Activated naive CD8-positive, alpha-beta T cell treated with anti-CD3 and anti-CD28 coated beads for 36 hours (primary cell): ENCODE results near the gene RNF32. TPM values are rescaled to one million over a fixed set of nuclear protein-coding genes. Genes with fewer than 3 reads are reported as not detected.
"Not testable (repeated sequence)": the region's sequence is repeated elsewhere in the genome, so short reads cannot be mapped to it uniquely, and the experiment has no call there.

Experiments
- DNase-seq: peaks from one replicate; pipeline ENCODE4 v3.0.0; 2021
- H3K27ac Mint-ChIP-seq: one replicate; pipeline ENCODE4 v1.8.0; 2022; ENCODE audit warnings: mild to moderate bottlenecking, moderate library complexity, mixed read lengths
- H3K27me3 Mint-ChIP-seq: one replicate; pipeline ENCODE4 v1.8.0; 2022; ENCODE audit warnings: mild to moderate bottlenecking, mixed read lengths
- H3K36me3 Mint-ChIP-seq: one replicate; pipeline ENCODE4 v1.8.0; 2021; ENCODE audit warnings: mild to moderate bottlenecking, mixed read lengths
- H3K4me1 Mint-ChIP-seq: one replicate; pipeline ENCODE4 v1.8.0; 2021; ENCODE audit warnings: mixed read lengths
- H3K4me3 Mint-ChIP-seq: one replicate; pipeline ENCODE4 v1.8.0; 2022; ENCODE audit warnings: mild to moderate bottlenecking, moderate library complexity, mixed read lengths
- H3K9me3 Mint-ChIP-seq: one replicate; pipeline ENCODE4 v1.8.0; 2022; ENCODE audit warnings: mixed read lengths
- total RNA-seq, 2 experiments: library from RNA; stranded (reverse); gene quantifications; one replicate each; pipeline ENCODE4 v1.2.3, GENCODE V29; 2021

RNF32 gene
- total RNA-seq, 2 experiments from 2014 or later = 0.62 to 0.66 TPM

GRCh38 chr7:156669035-156669828 is 28.7 kb downstream of the RNF32 start:
- no peaks in the 10 kb centered on the region for H3K4me1 Mint-ChIP-seq
- DNase-seq = no peak
- no peaks in the 10 kb centered on the region for H3K36me3 Mint-ChIP-seq
- H3K27ac Mint-ChIP-seq = no peak overlapping the region
- H3K4me3 Mint-ChIP-seq = no peak overlapping the region
- H3K9me3 Mint-ChIP-seq = no peaks in the 10 kb centered on the region
- H3K27me3 Mint-ChIP-seq = no peaks in the 10 kb centered on the region

DNA sequence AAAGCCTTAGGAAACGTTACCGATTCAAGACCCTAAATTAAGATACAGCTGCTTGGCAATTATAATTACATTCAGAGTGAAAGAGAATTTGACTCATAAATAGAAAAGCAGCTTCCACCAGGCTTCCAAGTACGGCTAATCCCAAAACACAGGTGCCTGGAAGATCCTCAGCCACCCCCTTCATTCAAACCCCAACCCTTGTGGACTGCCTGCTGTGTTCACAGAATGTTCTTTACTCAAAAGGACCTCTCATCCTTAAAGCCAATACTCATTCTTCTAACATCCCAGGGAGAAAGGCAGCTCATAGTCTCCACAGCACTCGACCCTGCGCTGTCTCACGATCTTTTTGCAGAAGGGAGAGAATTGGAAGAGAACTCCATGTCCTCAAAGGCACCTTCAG is 32.9 kb downstream of the RNF32 start:
- DNase-seq = no peak
- Mint-ChIP-seq H3K4me1 (no peaks in the 10 kb centered on the region), H3K9me3 (no peaks in the 10 kb centered on the region), H3K27ac (no peak overlapping the region), H3K36me3 (peaks cover 8% of the 10 kb centered on the region), H3K27me3 (no peaks in the 10 kb centered on the region), H3K4me3 (no peak overlapping the region)

- no peak overlapping the region for H3K27ac Mint-ChIP-seq
- no peaks in the 10 kb centered on the region for H3K4me1 Mint-ChIP-seq
- peaks cover 8% of the 10 kb centered on the region for H3K36me3 Mint-ChIP-seq
- DNase-seq = no peak
- no peaks in the 10 kb centered on the region for H3K9me3 Mint-ChIP-seq
- no peaks in the 10 kb centered on the region for H3K27me3 Mint-ChIP-seq
- no peak overlapping the region for H3K4me3 Mint-ChIP-seq
Measured at GRCh38 chr7:156673902-156674301, 33.3 kb downstream of the RNF32 start.

GRCh38 chr7:156675721-156676120 is 35.1 kb downstream of the RNF32 start:
- H3K27ac Mint-ChIP-seq = no peak overlapping the region
- no peak overlapping the region for H3K4me3 Mint-ChIP-seq

GRCh38 chr7:156676263-156676662 is 35.7 kb downstream of the RNF32 start:
- no peaks in the 10 kb centered on the region for H3K9me3 Mint-ChIP-seq
- no peak overlapping the region for H3K27ac Mint-ChIP-seq
- no peaks in the 10 kb centered on the region for H3K4me1 Mint-ChIP-seq
- H3K4me3 Mint-ChIP-seq = no peak overlapping the region
- DNase-seq = no peak
- H3K36me3 Mint-ChIP-seq = peaks cover 8% of the 10 kb centered on the region
- H3K27me3 Mint-ChIP-seq = no peaks in the 10 kb centered on the region

More at GRCh38 chr7:156675721-156676120, 35.1 kb downstream of the RNF32 start:
- Mint-ChIP-seq H3K4me1 (no peaks in the 10 kb centered on the region), H3K36me3 (peaks cover 8% of the 10 kb centered on the region), H3K27me3 (no peaks in the 10 kb centered on the region), H3K9me3 (no peaks in the 10 kb centered on the region)
- no peak for DNase-seq

GRCh38 chr7:156677374-156678054 is 36.9 kb downstream of the RNF32 start:
- Mint-ChIP-seq H3K4me1 (no peaks in the 10 kb centered on the region), H3K4me3 (no peak overlapping the region), H3K27ac (no peak overlapping the region), H3K27me3 (no peaks in the 10 kb centered on the region), H3K9me3 (no peaks in the 10 kb centered on the region), H3K36me3 (peaks cover 8% of the 10 kb centered on the region)
- DNase-seq = no peak

DNA sequence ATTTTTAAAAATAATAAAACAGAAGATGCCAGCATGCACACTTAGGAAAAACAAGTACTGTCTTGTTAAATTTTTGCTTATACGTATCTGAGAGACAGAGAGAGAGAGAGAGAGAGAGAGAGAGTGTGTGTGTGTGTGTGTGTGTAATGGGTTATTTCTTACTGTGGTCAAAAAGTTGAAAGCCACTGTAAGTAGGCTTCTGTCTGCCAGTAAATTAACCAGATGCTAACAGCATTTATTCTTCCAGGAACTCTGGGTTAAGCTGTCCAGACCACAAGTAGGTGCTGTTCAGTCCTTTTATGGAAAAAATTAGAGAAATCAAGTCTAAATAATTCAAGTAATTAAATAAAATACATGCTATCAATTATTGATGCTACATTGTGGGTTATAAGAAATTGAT is 39.7 kb downstream of the RNF32 start:
- Mint-ChIP-seq H3K9me3 (no peaks in the 10 kb centered on the region), H3K4me1 (no peaks in the 10 kb centered on the region), H3K27me3 (no peaks in the 10 kb centered on the region), H3K27ac (no peak overlapping the region), H3K36me3 (peaks cover 5% of the 10 kb centered on the region), H3K4me3 (no peak overlapping the region)
- no peak for DNase-seq

- no peaks in the 10 kb centered on the region for H3K27me3 Mint-ChIP-seq
- H3K36me3 Mint-ChIP-seq = no peaks in the 10 kb centered on the region
- no peaks in the 10 kb centered on the region for H3K4me1 Mint-ChIP-seq
- H3K4me3 Mint-ChIP-seq = no peak overlapping the region
- H3K9me3 Mint-ChIP-seq = no peaks in the 10 kb centered on the region
- no peak for DNase-seq
- no peak overlapping the region for H3K27ac Mint-ChIP-seq
Measured at GRCh38 chr7:156682928-156683327, 42.4 kb downstream of the RNF32 start.

DNA sequence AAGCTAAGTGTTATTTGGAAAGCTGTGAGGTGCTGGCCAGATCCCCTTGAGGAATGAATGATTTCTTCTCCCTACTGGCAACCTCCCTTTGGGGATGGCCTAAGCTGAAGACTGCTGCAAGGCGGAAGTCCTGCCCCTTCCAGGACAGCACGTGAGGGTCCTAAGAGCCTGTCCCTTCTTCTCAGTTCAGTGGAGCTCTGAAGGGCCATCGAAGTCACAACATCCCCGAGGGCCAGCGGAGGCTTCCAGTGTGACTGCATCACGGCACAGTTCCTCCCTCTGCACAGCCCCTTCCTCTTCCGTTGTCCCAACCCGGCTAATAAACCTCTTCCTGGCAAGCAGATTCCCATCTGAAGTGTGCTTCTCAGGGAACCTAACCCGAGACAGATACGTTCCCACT is 43.7 kb downstream of the RNF32 start:
- H3K4me1 Mint-ChIP-seq = no peaks in the 10 kb centered on the region
- no peaks in the 10 kb centered on the region for H3K9me3 Mint-ChIP-seq
- no peak overlapping the region for H3K4me3 Mint-ChIP-seq
- H3K27me3 Mint-ChIP-seq = no peaks in the 10 kb centered on the region
- H3K27ac Mint-ChIP-seq = no peak overlapping the region
- H3K36me3 Mint-ChIP-seq = no peaks in the 10 kb centered on the region
- DNase-seq = no peak

DNA sequence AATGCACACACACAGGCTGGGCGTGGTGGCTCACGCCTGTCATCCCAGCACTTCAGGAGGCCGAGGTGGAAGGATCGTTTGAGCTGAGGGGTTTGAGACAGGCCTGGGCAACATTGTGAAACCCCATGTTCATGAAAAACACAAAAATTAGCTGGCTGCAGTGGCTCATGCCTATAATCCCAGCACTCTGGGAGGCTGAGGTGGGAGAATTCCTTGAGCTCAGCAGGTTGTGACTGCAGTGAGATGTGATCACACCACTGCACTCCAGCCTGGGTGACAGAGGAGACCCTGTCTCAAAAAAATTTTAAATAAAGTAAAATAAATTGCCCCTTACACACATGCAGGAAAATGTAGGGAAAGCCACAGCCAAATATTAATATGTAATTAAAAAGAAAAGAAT is 44.1 kb downstream of the RNF32 start:
- H3K4me1 Mint-ChIP-seq = no peaks in the 10 kb centered on the region

GRCh38 chr7:156691764-156692163 is 51.2 kb downstream of the RNF32 start:
- no peaks in the 10 kb centered on the region for H3K27me3 Mint-ChIP-seq
- peaks cover 21% of the 10 kb centered on the region for H3K9me3 Mint-ChIP-seq

More for the DNA sequence above, 44.1 kb downstream of the RNF32 start:
- no peaks in the 10 kb centered on the region for H3K9me3 Mint-ChIP-seq
- DNase-seq = no peak
- H3K27ac Mint-ChIP-seq = no peak overlapping the region
- H3K4me3 Mint-ChIP-seq = no peak overlapping the region
- H3K27me3 Mint-ChIP-seq = no peaks in the 10 kb centered on the region
- H3K36me3 Mint-ChIP-seq = no peaks in the 10 kb centered on the region

DNA sequence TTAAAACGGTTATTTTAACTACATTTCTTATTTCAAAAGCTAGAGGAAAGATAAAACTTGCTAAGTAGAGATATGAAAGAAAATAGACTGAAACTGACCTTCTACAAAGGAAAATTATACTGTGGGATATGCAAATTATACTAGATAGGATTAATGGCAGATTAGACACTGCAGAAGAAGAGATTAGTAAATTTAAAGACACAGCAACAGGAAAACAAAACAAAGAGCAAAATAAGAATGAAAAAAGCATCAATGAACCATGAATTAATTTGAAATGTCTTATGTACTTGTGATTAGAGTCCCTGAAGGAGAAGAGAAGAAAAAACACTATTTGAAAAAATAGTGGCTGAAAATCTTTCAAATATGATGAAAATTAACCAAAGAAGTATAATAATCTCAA is 52.3 kb downstream of the RNF32 start:
- no peak for DNase-seq
- H3K27me3 Mint-ChIP-seq = no peaks in the 10 kb centered on the region
- H3K4me3 Mint-ChIP-seq = no peak overlapping the region
- H3K27ac Mint-ChIP-seq = no peak overlapping the region
- peaks cover 5% of the 10 kb centered on the region for H3K4me1 Mint-ChIP-seq
- peaks cover 50% of the 10 kb centered on the region for H3K36me3 Mint-ChIP-seq
- peaks cover 30% of the 10 kb centered on the region for H3K9me3 Mint-ChIP-seq

More at GRCh38 chr7:156691764-156692163, 51.2 kb downstream of the RNF32 start:
- no peak for DNase-seq
- H3K4me1 Mint-ChIP-seq = peaks cover 5% of the 10 kb centered on the region
- no peak overlapping the region for H3K27ac Mint-ChIP-seq
- peaks cover 40% of the 10 kb centered on the region for H3K36me3 Mint-ChIP-seq
- no peak overlapping the region for H3K4me3 Mint-ChIP-seq

DNA sequence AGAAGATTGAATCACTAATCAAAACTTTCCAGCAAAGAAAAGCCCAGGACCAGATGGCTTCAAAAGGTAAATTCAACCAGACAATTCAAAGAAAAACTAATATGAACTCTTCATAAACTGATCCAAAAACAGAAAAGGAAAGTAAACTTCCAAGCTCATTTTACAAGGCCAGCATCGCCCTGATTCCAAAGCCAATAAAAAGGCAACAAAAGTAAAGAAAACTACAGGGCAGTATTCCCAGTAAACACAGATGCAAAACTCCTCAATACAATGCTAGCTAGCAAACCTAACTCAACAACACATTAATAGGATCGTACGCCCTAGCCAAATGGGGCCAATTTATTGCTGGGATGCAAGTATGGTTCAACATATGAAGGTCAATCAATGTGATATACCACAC is 53.1 kb downstream of the RNF32 start:
- Mint-ChIP-seq H3K36me3 (peaks cover 57% of the 10 kb centered on the region), H3K27me3 (no peaks in the 10 kb centered on the region), H3K9me3 (peaks cover 32% of the 10 kb centered on the region), H3K27ac (no peak overlapping the region), H3K4me3 (no peak overlapping the region), H3K4me1 (peaks cover 5% of the 10 kb centered on the region)
- no peak for DNase-seq

- DNase-seq, H3K27me3 Mint-ChIP-seq, H3K4me1 Mint-ChIP-seq, H3K27ac Mint-ChIP-seq, H3K4me3 Mint-ChIP-seq: not testable (repeated sequence)
- peaks cover 44% of the 10 kb centered on the region for H3K9me3 Mint-ChIP-seq
- H3K36me3 Mint-ChIP-seq = peaks cover 75% of the 10 kb centered on the region
Measured at GRCh38 chr7:156697283-156697682, 56.7 kb downstream of the RNF32 start.

DNA sequence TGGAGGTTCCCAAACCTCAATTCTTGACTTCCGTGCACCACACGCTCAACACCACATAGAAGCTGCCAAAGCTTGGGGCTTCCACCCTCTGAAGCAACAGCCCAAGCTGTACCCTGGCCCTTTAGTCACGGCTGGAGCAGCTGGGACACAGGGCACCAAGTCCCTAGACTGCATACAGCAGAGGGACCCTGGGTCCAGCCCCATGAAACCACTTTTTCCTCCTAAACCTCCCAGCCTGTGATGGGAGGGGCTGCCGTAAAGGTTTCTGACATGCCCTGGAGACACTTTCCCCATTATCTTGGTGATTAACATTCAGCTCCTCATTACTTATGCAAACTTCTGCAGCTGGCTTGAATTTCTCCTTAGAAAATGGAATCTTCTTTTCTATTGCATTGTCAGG is 57.9 kb downstream of the RNF32 start:
- DNase-seq, H3K27ac Mint-ChIP-seq, H3K27me3 Mint-ChIP-seq, H3K4me1 Mint-ChIP-seq, H3K4me3 Mint-ChIP-seq: not testable (repeated sequence)
- Mint-ChIP-seq H3K9me3 (peaks cover 40% of the 10 kb centered on the region), H3K36me3 (peaks cover 73% of the 10 kb centered on the region)

GRCh38 chr7:156701787-156702186 is 61.2 kb downstream of the RNF32 start:
- H3K4me3 Mint-ChIP-seq, H3K27me3 Mint-ChIP-seq, H3K4me1 Mint-ChIP-seq, H3K27ac Mint-ChIP-seq, DNase-seq: not testable (repeated sequence)
- peaks cover 34% of the 10 kb centered on the region for H3K9me3 Mint-ChIP-seq
- H3K36me3 Mint-ChIP-seq = peaks cover 70% of the 10 kb centered on the region
